Mucosa of rectum (tissue), 2 donors: ENCODE results near the gene ZFYVE16.

Source experiments
- H3K27ac ChIP-seq, 2 donors: one replicate each; pipeline ENCODE4 v1.7.0; 2013; ENCODE audit warnings: inconsistent platforms in 2 of 2, low read depth in 2 of 2, low read length in 2 of 2
- H3K27me3 ChIP-seq, 2 donors: one replicate each; pipeline ENCODE4 v1.7.0; 2013; ENCODE audit warnings: low read length in 2 of 2; ENCODE audit not compliant: control insufficient read depth in 2 of 2, insufficient read depth in 2 of 2
- H3K36me3 ChIP-seq, 2 donors: one replicate each; pipeline ENCODE4 v1.7.0; 2013; ENCODE audit warnings: low read length in 2 of 2; ENCODE audit not compliant: control insufficient read depth in 2 of 2, insufficient read depth in 2 of 2
- H3K4me1 ChIP-seq, 2 donors: one replicate each; pipeline ENCODE4 v1.7.0; 2013; ENCODE audit warnings: low read length in 2 of 2, mild to moderate bottlenecking in 1 of 2; ENCODE audit not compliant: control insufficient read depth in 2 of 2, insufficient read depth in 2 of 2
- H3K4me3 ChIP-seq, 2 donors: one replicate each; pipeline ENCODE4 v1.7.0; 2013; ENCODE audit warnings: low read length in 2 of 2
- H3K9ac ChIP-seq, 2 donors: one replicate each; pipeline ENCODE4 v1.7.0; 2013; ENCODE audit warnings: low read length in 2 of 2, low read depth in 1 of 2, mild to moderate bottlenecking in 1 of 2
- H3K9me3 ChIP-seq, 2 donors: one replicate each; pipeline ENCODE4 v1.7.0; 2013; ENCODE audit warnings: low read length in 2 of 2; ENCODE audit not compliant: control insufficient read depth in 2 of 2
- donor health status: healthy.
- donor health status: Normal muscosa, but diverticular disease.

ZFYVE16 gene

GRCh38 chr5:80507663-80508062 is 99.8 kb downstream of the ZFYVE16 start:
- no peaks in the 10 kb centered on the region for H3K9me3 ChIP-seq
- no peaks in the 10 kb centered on the region for H3K36me3 ChIP-seq
- no peaks in the 10 kb centered on the region for H3K4me1 ChIP-seq
- no peak overlapping the region for H3K9ac ChIP-seq
- H3K27ac ChIP-seq, result no peak overlapping the region
- H3K27me3 ChIP-seq, result no peaks in the 10 kb centered on the region
- no peak overlapping the region for H3K4me3 ChIP-seq

- Histone ChIP-seq H3K27me3 (no peaks in the 10 kb centered on the region), H3K36me3 (no peaks in the 10 kb centered on the region), H3K9me3 (no peaks in the 10 kb centered on the region), H3K27ac (no peak overlapping the region), H3K9ac (no peak overlapping the region), H3K4me3 (no peak overlapping the region), H3K4me1 (no peaks in the 10 kb centered on the region)
Observed at GRCh38 chr5:80508844-80509243, 101.0 kb downstream of the ZFYVE16 start.

GRCh38 chr5:80509362-80509761 is 101.5 kb downstream of the ZFYVE16 start:
- no peaks in the 10 kb centered on the region for H3K36me3 ChIP-seq
- H3K9ac ChIP-seq, result no peak overlapping the region
- H3K27me3 ChIP-seq, result no peaks in the 10 kb centered on the region
- H3K27ac ChIP-seq, result no peak overlapping the region
- H3K4me1 ChIP-seq, result no peaks in the 10 kb centered on the region
- no peaks in the 10 kb centered on the region for H3K9me3 ChIP-seq
- no peak overlapping the region for H3K4me3 ChIP-seq

GRCh38 chr5:80516826-80517225 is 109.0 kb downstream of the ZFYVE16 start:
- Histone ChIP-seq H3K27ac (no peak overlapping the region), H3K9me3 (no peaks in the 10 kb centered on the region), H3K9ac (no peak overlapping the region), H3K4me3 (no peak overlapping the region), H3K27me3 (no peaks in the 10 kb centered on the region), H3K4me1 (no peaks in the 10 kb centered on the region), H3K36me3 (no peaks in the 10 kb centered on the region)
